22Rv1 (cell line): ENCODE data around the gene OMA1.
"Not testable (repeated sequence)": the region's sequence is repeated elsewhere in the genome, so short reads cannot be mapped to it uniquely, and the experiment has no call there.

Experiments
- H3K27ac ChIP-seq: fragments of 450-650 bp; 2 replicates; pipeline ENCODE4 v1.5.1; 2017
- CTCF ChIP-seq: fragments of 450-650 bp; IDR thresholded peaks from 2 replicates; pipeline ENCODE4 v1.5.1; 2017; ENCODE audit warnings: mild to moderate bottlenecking
- ZFX ChIP-seq: fragments of 450-650 bp; IDR thresholded peaks from 2 replicates; pipeline ENCODE4 v1.6.1; 2017; ENCODE audit warnings: antibody characterized with exemption, borderline replicate concordance

The OMA1 gene

GRCh38 chr1:58586271-58586670 lies 39.7 kb upstream of the OMA1 start:
- TF ChIP-seq CTCF = no peak
- no peak for TF ChIP-seq ZFX
- no peak overlapping the region for H3K27ac ChIP-seq

DNA sequence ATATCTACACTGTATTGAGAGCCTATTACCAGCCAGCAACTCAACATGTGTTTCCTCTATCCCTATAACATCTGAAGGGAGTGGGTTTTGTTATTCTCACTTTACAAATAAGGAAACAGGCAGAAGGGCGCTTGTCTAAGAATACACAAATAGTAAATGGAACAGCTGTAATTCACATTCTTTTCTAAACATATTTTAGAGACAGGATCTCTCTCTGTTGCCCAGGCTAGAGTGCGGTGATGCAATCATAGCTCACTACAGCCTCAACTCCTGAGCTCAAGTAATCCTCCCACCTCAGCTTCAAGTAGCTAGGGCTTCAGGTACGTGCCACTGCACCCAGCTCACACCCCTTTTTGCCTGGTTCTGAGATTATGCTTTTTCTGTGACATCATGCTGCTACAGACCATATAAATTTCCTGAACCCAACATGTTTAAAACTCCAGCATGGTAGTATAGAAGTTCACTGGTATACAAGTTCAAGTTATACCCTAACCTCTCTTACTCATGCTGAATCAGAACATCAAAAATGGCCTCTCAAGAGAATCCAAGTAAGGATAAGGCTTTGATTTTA lies 39.1 kb upstream of the OMA1 start:
- TF ChIP-seq CTCF (no peak), ZFX (no peak)
- H3K27ac ChIP-seq = no peak overlapping the region

GRCh38 chr1:58585166-58585565 lies 38.6 kb upstream of the OMA1 start:
- TF ChIP-seq CTCF = no peak
- TF ChIP-seq ZFX = no peak
- no peak overlapping the region for H3K27ac ChIP-seq

- TF ChIP-seq ZFX (no peak), CTCF (no peak)
- no peak overlapping the region for H3K27ac ChIP-seq
These were observed 37.8 kb upstream of the OMA1 start for GRCh38 chr1:58584082-58584895.

DNA sequence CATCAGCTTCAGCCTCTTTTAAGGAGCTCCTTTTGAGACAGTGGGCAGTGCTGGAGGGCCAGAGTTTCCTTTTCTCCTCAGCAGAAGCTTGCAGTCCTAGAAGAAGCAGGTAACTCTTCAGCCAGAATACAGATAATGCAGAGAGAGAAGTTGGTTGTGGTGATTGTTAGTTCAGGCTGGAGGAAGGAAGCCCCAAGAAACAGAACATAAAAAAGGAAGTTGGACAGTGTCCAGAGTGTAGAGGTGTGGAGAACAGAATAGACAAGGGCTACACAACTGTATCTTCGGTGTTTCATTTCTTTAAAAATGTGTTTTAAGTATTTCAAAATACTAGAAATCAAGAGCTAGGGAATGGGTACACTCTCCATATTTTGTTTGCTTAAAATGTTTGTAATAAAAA lies 37.0 kb upstream of the OMA1 start:
- no peak overlapping the region for H3K27ac ChIP-seq

DNA sequence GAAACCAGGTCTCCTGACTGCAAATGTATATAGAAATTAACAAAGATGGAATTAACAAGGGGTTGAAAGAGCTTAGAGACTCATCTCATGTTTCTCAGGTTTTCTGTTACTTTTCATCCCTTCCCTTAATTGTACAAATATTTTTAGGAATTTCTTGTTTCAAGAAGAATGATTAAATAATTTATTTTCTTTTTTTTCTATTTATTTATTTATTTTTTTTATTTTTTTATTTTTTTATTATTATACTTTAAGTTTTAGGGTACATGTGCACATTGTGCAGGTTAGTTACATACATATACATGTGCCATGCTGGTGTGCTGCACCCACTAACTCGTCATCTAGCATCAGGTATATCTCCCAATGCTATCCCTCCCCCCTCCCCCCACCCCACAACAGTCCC lies 35.6 kb upstream of the OMA1 start:
- not testable (repeated sequence) for H3K27ac ChIP-seq

More for the DNA sequence above, 37.0 kb upstream of the OMA1 start:
- no peak for TF ChIP-seq CTCF
- no peak for TF ChIP-seq ZFX

DNA sequence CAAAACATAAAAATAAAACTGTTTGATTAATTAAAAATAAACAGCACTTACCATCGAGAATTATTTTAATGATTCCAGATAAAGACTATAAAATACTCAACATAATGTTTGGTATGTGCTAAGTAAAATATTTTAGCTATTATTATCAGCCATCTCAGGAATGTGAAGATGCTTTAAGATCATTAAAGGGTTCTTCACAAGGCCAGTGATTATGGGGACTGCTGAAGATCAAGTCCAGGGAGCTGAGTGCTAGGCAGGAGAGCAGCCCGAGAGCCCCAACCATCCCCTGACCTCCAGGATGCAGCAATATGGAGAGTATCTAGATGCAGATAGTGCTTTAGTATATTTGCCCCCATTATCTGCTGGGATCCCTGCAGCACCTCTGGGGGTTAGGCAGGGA lies 35.1 kb upstream of the OMA1 start:
- no peak overlapping the region for H3K27ac ChIP-seq

More for the DNA sequence above, 35.1 kb upstream of the OMA1 start:
- TF ChIP-seq ZFX = no peak
- no peak for TF ChIP-seq CTCF
